ENCODE measurements around the gene MON1A.

- no peak for TF ChIP-seq ZBTB33 (IDR thresholded peaks at IDR 0.05)
- TF ChIP-seq CTCF (IDR thresholded peaks at IDR 0.05; ENCODE audit: low read depth, low read length, missing input control): no peak
- no peak for TF ChIP-seq GABPA (IDR thresholded peaks at IDR 0.05 in 1 of 2, conservative IDR thresholded peaks at IDR 0.05 in 1 of 2)
Measured at GRCh38 chr3:49900491-49901153, 29.0 kb downstream of the MON1A start.

Data from liver (tissue), 3 donors.